Osteoblast (primary cell): ENCODE results near the gene TAOK2. TPM values are rescaled to one million over a fixed set of nuclear protein-coding genes. Genes with fewer than 3 reads are reported as not detected.
A peak's percentile ranks its signal among the peaks of the same experiment; 100 is the strongest.

Experiments used
- DNase-seq: peaks from one replicate; pipeline ENCODE4 v3.0.0; 2011; ENCODE audit warnings: low spot score, mixed read lengths; ENCODE audit not compliant: insufficient read length; ENCODE audit errors: missing footprints
- H2AFZ ChIP-seq: 2 replicates; pipeline ENCODE4 v1.6.0; 2011; ENCODE audit warnings: mild to moderate bottlenecking, low read length
- H3K27ac ChIP-seq: 2 replicates; pipeline ENCODE4 v1.5.1; 2011; ENCODE audit warnings: mild to moderate bottlenecking, low read depth, low read length, moderate library complexity
- H3K27me3 ChIP-seq: 2 replicates; pipeline ENCODE4 v1.6.0; 2012; ENCODE audit warnings: mild to moderate bottlenecking, control low read depth, inconsistent platforms, low read length, moderate library complexity; ENCODE audit not compliant: insufficient read depth
- H3K36me3 ChIP-seq: 2 replicates; pipeline ENCODE4 v1.5.1; 2011; ENCODE audit warnings: mild to moderate bottlenecking, low read length, control low read depth, moderate library complexity; ENCODE audit not compliant: insufficient read depth
- H3K4me1 ChIP-seq: 2 replicates; pipeline ENCODE4 v1.5.1; 2011; ENCODE audit warnings: mild to moderate bottlenecking, low read length, control low read depth, moderate library complexity; ENCODE audit not compliant: insufficient read depth
- H3K4me2 ChIP-seq: 2 replicates; pipeline ENCODE4 v1.6.0; 2011; ENCODE audit warnings: mild to moderate bottlenecking, low read length; ENCODE audit not compliant: insufficient read depth
- H3K4me3 ChIP-seq: fragments of 200-600 bp; sonication (generic); 3 replicates; pipeline ENCODE4 v1.5.1; 2012; ENCODE audit warnings: mild to moderate bottlenecking, low read length, inconsistent platforms; ENCODE audit not compliant: insufficient read depth
- H3K79me2 ChIP-seq: 2 replicates; pipeline ENCODE4 v1.6.0; 2012; ENCODE audit warnings: mild to moderate bottlenecking, low read length, control low read depth, inconsistent platforms; ENCODE audit not compliant: insufficient read depth
- H3K9me3 ChIP-seq: 2 replicates; pipeline ENCODE4 v1.5.1; 2011; ENCODE audit warnings: low read depth, low read length, control low read depth
- H4K20me1 ChIP-seq: 2 replicates; pipeline ENCODE4 v1.6.0; 2012; ENCODE audit warnings: mild to moderate bottlenecking, low read length, control low read depth; ENCODE audit not compliant: insufficient read depth
- total RNA-seq: library from RNA; depleted of rRNA; stranded (reverse); fragments of >200 nt; gene quantifications from 2 replicates; pipeline ENCODE4 v1.2.3, GENCODE V29; 2012
- TF ChIP-seq, protein P1 (sequence below): IDR thresholded peaks from 2 replicates; pipeline ENCODE4 v1.5.1; 2011; ENCODE audit warnings: mild to moderate bottlenecking, low read depth, low read length, moderate library complexity; ENCODE audit errors: extremely low read depth

TAOK2 gene
- total RNA-seq, 1 donor, result 39.1 TPM

DNA sequence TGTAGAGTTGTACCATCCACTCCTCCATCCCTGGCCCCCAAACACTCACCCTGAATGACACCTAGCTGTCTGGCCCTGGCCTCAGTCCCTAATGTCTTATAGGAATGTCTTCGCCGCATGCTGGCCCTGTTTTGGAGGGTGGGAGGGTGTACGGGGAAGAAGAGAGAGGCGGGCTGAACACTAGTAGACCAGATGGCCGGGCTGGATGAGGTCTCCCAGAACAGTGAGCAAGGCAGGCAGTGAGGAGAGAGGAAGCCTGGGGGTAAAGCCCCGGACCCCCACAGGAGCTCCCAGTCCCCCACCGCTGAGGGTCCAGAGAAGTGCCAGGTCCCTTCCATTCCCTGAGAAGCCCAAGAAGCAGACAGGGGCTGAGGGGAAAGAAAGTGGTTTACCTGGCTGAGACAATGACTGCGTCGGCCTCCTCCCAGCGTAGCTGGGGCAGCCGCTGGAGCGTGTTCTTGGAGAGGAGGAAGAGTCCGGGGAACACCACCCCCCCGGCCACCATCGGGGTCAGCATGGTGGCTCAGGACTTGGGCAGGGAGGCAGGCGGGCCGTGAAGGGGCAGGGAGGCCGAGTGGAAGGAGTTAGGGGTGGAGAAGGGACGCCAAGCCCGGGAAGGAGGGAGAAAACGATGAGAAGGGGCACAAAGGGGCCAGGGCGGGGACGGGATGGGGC lies 56.5 kb downstream of the TAOK2 start:
- peaks cover 6% of the 10 kb centered on the region for H4K20me1 ChIP-seq
- no peak overlapping the region for H3K27ac ChIP-seq
- H3K4me3 ChIP-seq, result no peak overlapping the region
- H3K4me2 ChIP-seq, result no peak overlapping the region
- TF ChIP-seq, protein P1, sequence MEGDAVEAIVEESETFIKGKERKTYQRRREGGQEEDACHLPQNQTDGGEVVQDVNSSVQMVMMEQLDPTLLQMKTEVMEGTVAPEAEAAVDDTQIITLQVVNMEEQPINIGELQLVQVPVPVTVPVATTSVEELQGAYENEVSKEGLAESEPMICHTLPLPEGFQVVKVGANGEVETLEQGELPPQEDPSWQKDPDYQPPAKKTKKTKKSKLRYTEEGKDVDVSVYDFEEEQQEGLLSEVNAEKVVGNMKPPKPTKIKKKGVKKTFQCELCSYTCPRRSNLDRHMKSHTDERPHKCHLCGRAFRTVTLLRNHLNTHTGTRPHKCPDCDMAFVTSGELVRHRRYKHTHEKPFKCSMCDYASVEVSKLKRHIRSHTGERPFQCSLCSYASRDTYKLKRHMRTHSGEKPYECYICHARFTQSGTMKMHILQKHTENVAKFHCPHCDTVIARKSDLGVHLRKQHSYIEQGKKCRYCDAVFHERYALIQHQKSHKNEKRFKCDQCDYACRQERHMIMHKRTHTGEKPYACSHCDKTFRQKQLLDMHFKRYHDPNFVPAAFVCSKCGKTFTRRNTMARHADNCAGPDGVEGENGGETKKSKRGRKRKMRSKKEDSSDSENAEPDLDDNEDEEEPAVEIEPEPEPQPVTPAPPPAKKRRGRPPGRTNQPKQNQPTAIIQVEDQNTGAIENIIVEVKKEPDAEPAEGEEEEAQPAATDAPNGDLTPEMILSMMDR, result no peak
- no peaks in the 10 kb centered on the region for H3K9me3 ChIP-seq
- H3K4me1 ChIP-seq, result peaks cover 4% of the 10 kb centered on the region
- H3K79me2 ChIP-seq, result no peaks in the 10 kb centered on the region
- H3K36me3 ChIP-seq, result no peaks in the 10 kb centered on the region
- peak; percentile 29 for DNase-seq
- H2AFZ ChIP-seq, result no peak overlapping the region
- peaks cover 37% of the 10 kb centered on the region for H3K27me3 ChIP-seq

DNA sequence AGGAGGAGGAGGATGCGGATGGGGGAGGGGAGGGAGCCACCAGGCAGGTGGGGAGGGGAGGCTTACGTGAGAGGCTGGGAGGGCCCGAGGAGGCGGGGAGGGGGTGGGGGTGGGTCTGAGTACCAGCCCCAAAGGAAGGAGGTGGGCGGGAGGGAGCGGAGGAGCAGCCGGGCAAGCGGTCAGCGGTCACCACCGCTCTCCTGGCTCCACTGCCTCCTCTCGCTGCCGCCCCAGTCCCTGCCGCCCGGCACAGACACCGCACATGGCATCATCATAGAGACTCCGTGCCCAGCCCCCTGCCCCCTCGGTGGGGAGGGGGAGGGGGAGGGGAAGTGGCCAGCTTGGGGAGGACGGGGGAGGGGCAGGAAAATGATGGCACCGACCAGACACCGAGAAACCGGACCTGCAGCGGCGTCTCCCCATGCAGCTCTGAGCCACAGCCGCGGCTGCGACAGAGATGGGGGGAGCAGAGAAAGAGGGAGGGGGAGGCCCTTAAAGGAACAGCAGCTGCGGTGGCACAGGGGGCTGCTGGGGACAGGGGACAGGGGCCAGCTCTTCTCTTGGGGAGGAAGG lies 57.3 kb downstream of the TAOK2 start, which contains the start of gene TLCD3B:
TLCD3B (minus strand) TSS at position 431 of the 573 bp plus-strand sequence. CDS start 744 bp downstream, outside the sequence.
- Histone ChIP-seq H3K27ac (no peak within 1 kb of the TSS), H3K27me3 (peaks cover 37% of the 10 kb centered on the region), H3K36me3 (no peaks in the 10 kb centered on the region), H3K9me3 (no peaks in the 10 kb centered on the region), H2AFZ (no peak within 1 kb of the TSS), H3K4me2 (no peak within 1 kb of the TSS), H4K20me1 (peaks cover 6% of the 10 kb centered on the region), H3K4me3 (no peak within 1 kb of the TSS), H3K79me2 (no peaks in the 10 kb centered on the region), H3K4me1 (peaks cover 4% of the 10 kb centered on the region)
- TF ChIP-seq, protein P1, result no peak
- DNase-seq, result peak; percentile 53

DNA sequence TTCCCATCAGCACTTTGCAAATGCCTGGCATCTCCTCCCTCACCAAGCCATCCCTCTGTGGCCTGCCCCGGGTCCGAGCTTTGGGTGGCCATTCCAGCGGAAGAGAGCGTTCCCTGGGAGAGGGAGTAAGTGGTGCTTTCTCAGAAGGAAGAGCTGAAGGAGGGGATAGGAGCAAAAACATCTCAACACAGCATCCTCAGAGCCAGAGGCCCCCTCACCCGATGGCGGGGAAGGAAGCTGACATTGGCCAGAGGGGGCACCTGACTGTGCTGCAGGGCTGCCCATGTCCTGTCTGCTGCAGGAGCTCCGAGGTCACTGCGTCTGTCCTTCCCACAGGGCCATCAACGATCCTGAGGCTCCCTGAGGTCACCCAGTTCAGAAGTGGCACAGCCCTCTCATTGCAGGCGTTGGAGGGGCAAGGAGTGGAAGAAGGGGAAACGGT lies 57.8 kb downstream of the TAOK2 start:
- TF ChIP-seq, protein P1, result no peak
- Histone ChIP-seq H3K4me2 (no peak overlapping the region), H3K27me3 (peaks cover 40% of the 10 kb centered on the region), H3K9me3 (no peaks in the 10 kb centered on the region), H4K20me1 (peaks cover 6% of the 10 kb centered on the region), H2AFZ (no peak overlapping the region), H3K79me2 (no peaks in the 10 kb centered on the region), H3K27ac (no peak overlapping the region), H3K36me3 (no peaks in the 10 kb centered on the region), H3K4me3 (no peak overlapping the region), H3K4me1 (peaks cover 4% of the 10 kb centered on the region)
- DNase-seq, result peak; percentile 59

DNA sequence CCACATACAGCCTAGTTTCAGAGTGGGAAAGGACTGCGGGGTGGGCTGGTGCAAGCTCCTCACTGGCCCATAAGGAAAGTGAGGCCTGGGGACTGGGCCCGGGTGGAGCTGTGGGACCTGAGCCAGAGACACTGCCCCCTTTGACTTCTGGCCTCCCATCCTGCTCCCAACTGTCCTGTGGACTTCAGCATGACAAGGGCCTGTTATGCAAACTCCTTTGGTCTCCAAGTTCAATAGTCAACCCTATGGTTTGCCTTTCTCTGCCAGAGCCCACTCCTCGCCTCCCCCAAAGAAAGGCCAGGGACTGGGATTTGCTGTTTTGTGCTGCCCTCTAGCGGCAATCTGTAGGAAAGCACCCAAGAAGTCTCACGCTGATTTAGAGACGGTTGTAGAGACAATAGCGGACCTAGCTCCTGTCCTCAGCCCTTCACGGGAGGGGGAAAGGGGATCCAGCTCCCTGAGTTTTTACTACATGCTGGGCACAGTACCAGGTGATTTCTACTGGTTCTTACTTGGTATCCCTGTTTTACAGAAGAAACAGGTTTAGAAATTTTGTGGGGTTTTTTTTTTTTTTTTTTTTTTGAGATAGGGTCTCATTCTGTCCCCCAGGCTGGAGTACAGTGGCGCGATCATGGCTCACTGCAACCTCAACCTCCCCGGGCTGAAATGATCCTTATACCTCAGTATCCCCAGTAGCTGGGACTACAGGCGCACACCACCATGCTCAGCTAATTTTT lies 58.6 kb downstream of the TAOK2 start:
- peak; percentile 96 for DNase-seq
- Histone ChIP-seq H3K4me3 (no peak overlapping the region), H3K27ac (no peak overlapping the region), H3K79me2 (no peaks in the 10 kb centered on the region), H3K36me3 (no peaks in the 10 kb centered on the region), H4K20me1 (peaks cover 6% of the 10 kb centered on the region), H3K4me2 (no peak overlapping the region), H3K9me3 (no peaks in the 10 kb centered on the region), H2AFZ (no peak overlapping the region), H3K27me3 (peaks cover 42% of the 10 kb centered on the region), H3K4me1 (peaks cover 4% of the 10 kb centered on the region)
- TF ChIP-seq, protein P1, result peak; percentile 90
